ENCODE measurements around the gene BICDL1.

BICDL1 gene

GRCh38 chr12:119946213-119946612, 42.8 kb upstream of the BICDL1 start:
- no peak overlapping the region for H2AFZ ChIP-seq (ENCODE audit: low read length)
- H3K36me3 ChIP-seq (ENCODE audit: insufficient read depth, low read length): no peaks in the 10 kb centered on the region
- H3K9me2 ChIP-seq (replicated peaks; ENCODE audit: low read depth, low read length): no peaks in the 10 kb centered on the region
- no peaks in the 10 kb centered on the region for H3F3A ChIP-seq (ENCODE audit: low read depth)
- H3K4me2 ChIP-seq (ENCODE audit: low read depth, low read length, poor library complexity, severe bottlenecking): no peak overlapping the region
- H3K79me2 ChIP-seq (ENCODE audit: insufficient read depth, low read length): no peaks in the 10 kb centered on the region
- H3K4me3 ChIP-seq (ENCODE audit: low read length, poor library complexity, severe bottlenecking): no peak overlapping the region
- TF ChIP-seq EZH2phosphoT487 (IDR thresholded peaks at IDR 0.05; ENCODE audit: borderline replicate concordance): no peak
- no peak for TF ChIP-seq CTCF (conservative IDR thresholded peaks at IDR 0.05; ENCODE audit: low read length)
- no peak overlapping the region for H3K9ac ChIP-seq (ENCODE audit: low read depth, low read length, poor library complexity, severe bottlenecking)
- H3K4me1 ChIP-seq (ENCODE audit: insufficient read depth, low read length, poor library complexity, severe bottlenecking): no peaks in the 10 kb centered on the region
- no peaks in the 10 kb centered on the region for H4K20me1 ChIP-seq (ENCODE audit: insufficient read depth, low read length, poor library complexity, severe bottlenecking)
- H3K9me3 ChIP-seq (ENCODE audit: insufficient read depth, low read depth, low read length): no peaks in the 10 kb centered on the region
- no peaks in the 10 kb centered on the region for H3K27me3 ChIP-seq (ENCODE audit: insufficient read depth, low read length, poor library complexity, severe bottlenecking)

GRCh38 chr12:119949145-119949544, 39.9 kb upstream of the BICDL1 start:
- no peaks in the 10 kb centered on the region for H3K79me2 ChIP-seq (ENCODE audit: insufficient read depth, low read length)
- no peaks in the 10 kb centered on the region for H3K9me2 ChIP-seq (replicated peaks; ENCODE audit: low read depth, low read length)
- H3K9me3 ChIP-seq (ENCODE audit: insufficient read depth, low read depth, low read length): no peaks in the 10 kb centered on the region
- H3K4me3 ChIP-seq (ENCODE audit: low read length, poor library complexity, severe bottlenecking): no peak overlapping the region
- no peaks in the 10 kb centered on the region for H4K20me1 ChIP-seq (ENCODE audit: insufficient read depth, low read length, poor library complexity, severe bottlenecking)
- H3K9ac ChIP-seq (ENCODE audit: low read depth, low read length, poor library complexity, severe bottlenecking): no peak overlapping the region
- H3F3A ChIP-seq (ENCODE audit: low read depth): no peaks in the 10 kb centered on the region
- no peaks in the 10 kb centered on the region for H3K27me3 ChIP-seq (ENCODE audit: insufficient read depth, low read length, poor library complexity, severe bottlenecking)
- no peak overlapping the region for H2AFZ ChIP-seq (ENCODE audit: low read length)
- no peaks in the 10 kb centered on the region for H3K36me3 ChIP-seq (ENCODE audit: insufficient read depth, low read length)
- no peak for TF ChIP-seq CTCF (conservative IDR thresholded peaks at IDR 0.05; ENCODE audit: low read length)
- no peak for TF ChIP-seq EZH2phosphoT487 (IDR thresholded peaks at IDR 0.05; ENCODE audit: borderline replicate concordance)
- no peak overlapping the region for H3K4me2 ChIP-seq (ENCODE audit: low read depth, low read length, poor library complexity, severe bottlenecking)
- no peaks in the 10 kb centered on the region for H3K4me1 ChIP-seq (ENCODE audit: insufficient read depth, low read length, poor library complexity, severe bottlenecking)

- no peak overlapping the region for H3K9ac ChIP-seq (ENCODE audit: low read depth, low read length, poor library complexity, severe bottlenecking)
These were observed 39.4 kb upstream of the BICDL1 start for GRCh38 chr12:119949594-119949993.

More at GRCh38 chr12:119949594-119949993, 39.4 kb upstream of the BICDL1 start:
- no peaks in the 10 kb centered on the region for H3K27me3 ChIP-seq (ENCODE audit: insufficient read depth, low read length, poor library complexity, severe bottlenecking)
- H3K4me3 ChIP-seq (ENCODE audit: low read length, poor library complexity, severe bottlenecking): no peak overlapping the region
- H3K36me3 ChIP-seq (ENCODE audit: insufficient read depth, low read length): no peaks in the 10 kb centered on the region
- no peaks in the 10 kb centered on the region for H3K9me3 ChIP-seq (ENCODE audit: insufficient read depth, low read depth, low read length)
- H3K4me2 ChIP-seq (ENCODE audit: low read depth, low read length, poor library complexity, severe bottlenecking): no peak overlapping the region
- H3K79me2 ChIP-seq (ENCODE audit: insufficient read depth, low read length): no peaks in the 10 kb centered on the region
- TF ChIP-seq EZH2phosphoT487 (IDR thresholded peaks at IDR 0.05; ENCODE audit: borderline replicate concordance) (no peak), CTCF (conservative IDR thresholded peaks at IDR 0.05; ENCODE audit: low read length) (no peak)
- no peaks in the 10 kb centered on the region for H3K4me1 ChIP-seq (ENCODE audit: insufficient read depth, low read length, poor library complexity, severe bottlenecking)
- H3F3A ChIP-seq (ENCODE audit: low read depth): no peaks in the 10 kb centered on the region
- H4K20me1 ChIP-seq (ENCODE audit: insufficient read depth, low read length, poor library complexity, severe bottlenecking): no peaks in the 10 kb centered on the region
- H3K9me2 ChIP-seq (replicated peaks; ENCODE audit: low read depth, low read length): no peaks in the 10 kb centered on the region
- no peak overlapping the region for H2AFZ ChIP-seq (ENCODE audit: low read length)
